Ishikawa (cell line): Measurements from ENCODE around the gene TCF19.

Source experiments
- EP300 ChIP-seq: IDR thresholded peaks from 2 replicates; pipeline ENCODE4 v1.6.1; 2012; ENCODE audit warnings: borderline replicate concordance
- RAD21 ChIP-seq: IDR thresholded peaks from 2 replicates; pipeline ENCODE4 v1.6.1; 2012; ENCODE audit warnings: low read depth
- TAF1 ChIP-seq: IDR thresholded peaks from 2 replicates; pipeline ENCODE4 v1.6.1; 2012; ENCODE audit warnings: low read depth, mild to moderate bottlenecking
- YY1 ChIP-seq: IDR thresholded peaks from 2 replicates; pipeline ENCODE4 v1.6.1; 2012; ENCODE audit warnings: low read depth
- TF ChIP-seq, protein P1 (sequence below): IDR thresholded peaks from 2 replicates; pipeline ENCODE4 v1.6.1; 2012; ENCODE audit warnings: low read depth, mild to moderate bottlenecking

DNA sequence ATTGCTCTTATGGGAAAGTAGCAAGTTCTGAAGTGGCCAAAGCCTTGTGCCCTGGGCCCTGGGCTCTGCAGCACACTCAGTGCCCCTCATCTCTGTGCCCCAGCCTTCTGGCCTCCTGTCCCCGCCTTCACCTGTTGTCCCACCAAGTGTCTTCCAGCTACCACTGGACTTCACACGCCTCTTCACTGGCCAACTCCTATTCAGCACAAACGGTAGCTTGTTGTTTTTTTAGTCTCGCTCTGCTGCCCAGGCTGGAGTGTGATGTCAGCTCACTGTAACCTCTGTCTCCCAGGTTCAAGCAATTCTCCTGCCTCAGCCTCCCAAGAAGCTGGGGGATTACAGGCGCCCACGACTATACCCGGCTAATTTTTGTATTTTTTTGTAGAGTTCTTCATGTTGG lies 5.6 kb upstream of the TCF19 start:
- TF ChIP-seq TAF1 (no peak), EP300 (no peak), YY1 (no peak), RAD21 (no peak)
- TF ChIP-seq, protein P1, sequence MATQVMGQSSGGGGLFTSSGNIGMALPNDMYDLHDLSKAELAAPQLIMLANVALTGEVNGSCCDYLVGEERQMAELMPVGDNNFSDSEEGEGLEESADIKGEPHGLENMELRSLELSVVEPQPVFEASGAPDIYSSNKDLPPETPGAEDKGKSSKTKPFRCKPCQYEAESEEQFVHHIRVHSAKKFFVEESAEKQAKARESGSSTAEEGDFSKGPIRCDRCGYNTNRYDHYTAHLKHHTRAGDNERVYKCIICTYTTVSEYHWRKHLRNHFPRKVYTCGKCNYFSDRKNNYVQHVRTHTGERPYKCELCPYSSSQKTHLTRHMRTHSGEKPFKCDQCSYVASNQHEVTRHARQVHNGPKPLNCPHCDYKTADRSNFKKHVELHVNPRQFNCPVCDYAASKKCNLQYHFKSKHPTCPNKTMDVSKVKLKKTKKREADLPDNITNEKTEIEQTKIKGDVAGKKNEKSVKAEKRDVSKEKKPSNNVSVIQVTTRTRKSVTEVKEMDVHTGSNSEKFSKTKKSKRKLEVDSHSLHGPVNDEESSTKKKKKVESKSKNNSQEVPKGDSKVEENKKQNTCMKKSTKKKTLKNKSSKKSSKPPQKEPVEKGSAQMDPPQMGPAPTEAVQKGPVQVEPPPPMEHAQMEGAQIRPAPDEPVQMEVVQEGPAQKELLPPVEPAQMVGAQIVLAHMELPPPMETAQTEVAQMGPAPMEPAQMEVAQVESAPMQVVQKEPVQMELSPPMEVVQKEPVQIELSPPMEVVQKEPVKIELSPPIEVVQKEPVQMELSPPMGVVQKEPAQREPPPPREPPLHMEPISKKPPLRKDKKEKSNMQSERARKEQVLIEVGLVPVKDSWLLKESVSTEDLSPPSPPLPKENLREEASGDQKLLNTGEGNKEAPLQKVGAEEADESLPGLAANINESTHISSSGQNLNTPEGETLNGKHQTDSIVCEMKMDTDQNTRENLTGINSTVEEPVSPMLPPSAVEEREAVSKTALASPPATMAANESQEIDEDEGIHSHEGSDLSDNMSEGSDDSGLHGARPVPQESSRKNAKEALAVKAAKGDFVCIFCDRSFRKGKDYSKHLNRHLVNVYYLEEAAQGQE, result no peak
